ENCODE results near the gene TEX44. TPM values are rescaled to one million over a fixed set of nuclear protein-coding genes. Genes with fewer than 3 reads are reported as not detected.

The TEX44 gene
- total RNA-seq, 1 experiment from 2014 or later, result not detected

DNA sequence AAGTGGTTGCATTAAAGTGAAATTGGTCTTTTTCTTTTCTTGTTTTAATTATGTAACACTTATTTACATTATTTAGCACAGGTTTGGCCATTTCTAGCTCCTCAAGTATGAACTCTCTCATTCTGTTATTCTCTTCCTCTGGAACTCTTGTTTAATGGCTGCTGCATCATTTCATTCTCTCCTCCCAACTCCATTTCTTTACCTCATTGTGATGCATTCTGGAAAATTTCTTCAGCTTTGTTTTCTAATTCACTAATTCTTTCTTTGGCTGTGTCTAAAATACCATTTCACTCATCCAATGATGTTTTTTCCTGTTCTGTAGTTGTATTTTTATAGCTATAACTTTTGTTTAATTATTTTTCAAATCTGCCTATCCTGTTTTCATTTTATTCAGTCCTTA, 39.9 kb upstream of the TEX44 start:
- in situ Hi-C loops (cut with HindIII; ENCODE audit: low pct_unique_long_range_greater_than_20kb, low sequenced_read_pairs) (no loop called here), intact Hi-C loops (cut with micrococcal nuclease; ENCODE audit: unreplicated experiment) (no loop called here)
- no peak for DNase-seq (ENCODE audit: low read depth, low spot score)
- H3K27ac ChIP-seq (ENCODE audit: low read length), result no peak overlapping the region
- H3K36me3 ChIP-seq (ENCODE audit: control insufficient read depth, insufficient read depth, low read length), result no peaks in the 10 kb centered on the region
- TF ChIP-seq TCF7L2 (IDR thresholded peaks at IDR 0.05; ENCODE audit: low read depth, low read length) (no peak), SIN3A (IDR thresholded peaks at IDR 0.05; ENCODE audit: borderline replicate concordance, insufficient read depth, low read depth, low read length) (no peak), POLR2AphosphoS5 (IDR thresholded peaks at IDR 0.05; ENCODE audit: low read depth, low read length) (no peak)
- TF ChIP-seq, protein P1, sequence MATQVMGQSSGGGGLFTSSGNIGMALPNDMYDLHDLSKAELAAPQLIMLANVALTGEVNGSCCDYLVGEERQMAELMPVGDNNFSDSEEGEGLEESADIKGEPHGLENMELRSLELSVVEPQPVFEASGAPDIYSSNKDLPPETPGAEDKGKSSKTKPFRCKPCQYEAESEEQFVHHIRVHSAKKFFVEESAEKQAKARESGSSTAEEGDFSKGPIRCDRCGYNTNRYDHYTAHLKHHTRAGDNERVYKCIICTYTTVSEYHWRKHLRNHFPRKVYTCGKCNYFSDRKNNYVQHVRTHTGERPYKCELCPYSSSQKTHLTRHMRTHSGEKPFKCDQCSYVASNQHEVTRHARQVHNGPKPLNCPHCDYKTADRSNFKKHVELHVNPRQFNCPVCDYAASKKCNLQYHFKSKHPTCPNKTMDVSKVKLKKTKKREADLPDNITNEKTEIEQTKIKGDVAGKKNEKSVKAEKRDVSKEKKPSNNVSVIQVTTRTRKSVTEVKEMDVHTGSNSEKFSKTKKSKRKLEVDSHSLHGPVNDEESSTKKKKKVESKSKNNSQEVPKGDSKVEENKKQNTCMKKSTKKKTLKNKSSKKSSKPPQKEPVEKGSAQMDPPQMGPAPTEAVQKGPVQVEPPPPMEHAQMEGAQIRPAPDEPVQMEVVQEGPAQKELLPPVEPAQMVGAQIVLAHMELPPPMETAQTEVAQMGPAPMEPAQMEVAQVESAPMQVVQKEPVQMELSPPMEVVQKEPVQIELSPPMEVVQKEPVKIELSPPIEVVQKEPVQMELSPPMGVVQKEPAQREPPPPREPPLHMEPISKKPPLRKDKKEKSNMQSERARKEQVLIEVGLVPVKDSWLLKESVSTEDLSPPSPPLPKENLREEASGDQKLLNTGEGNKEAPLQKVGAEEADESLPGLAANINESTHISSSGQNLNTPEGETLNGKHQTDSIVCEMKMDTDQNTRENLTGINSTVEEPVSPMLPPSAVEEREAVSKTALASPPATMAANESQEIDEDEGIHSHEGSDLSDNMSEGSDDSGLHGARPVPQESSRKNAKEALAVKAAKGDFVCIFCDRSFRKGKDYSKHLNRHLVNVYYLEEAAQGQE (IDR thresholded peaks at IDR 0.05; ENCODE audit: insufficient read depth in 1 of 2, low read depth in 2 of 2, low read length in 1 of 2), result no peak
- TF ChIP-seq, protein P2, sequence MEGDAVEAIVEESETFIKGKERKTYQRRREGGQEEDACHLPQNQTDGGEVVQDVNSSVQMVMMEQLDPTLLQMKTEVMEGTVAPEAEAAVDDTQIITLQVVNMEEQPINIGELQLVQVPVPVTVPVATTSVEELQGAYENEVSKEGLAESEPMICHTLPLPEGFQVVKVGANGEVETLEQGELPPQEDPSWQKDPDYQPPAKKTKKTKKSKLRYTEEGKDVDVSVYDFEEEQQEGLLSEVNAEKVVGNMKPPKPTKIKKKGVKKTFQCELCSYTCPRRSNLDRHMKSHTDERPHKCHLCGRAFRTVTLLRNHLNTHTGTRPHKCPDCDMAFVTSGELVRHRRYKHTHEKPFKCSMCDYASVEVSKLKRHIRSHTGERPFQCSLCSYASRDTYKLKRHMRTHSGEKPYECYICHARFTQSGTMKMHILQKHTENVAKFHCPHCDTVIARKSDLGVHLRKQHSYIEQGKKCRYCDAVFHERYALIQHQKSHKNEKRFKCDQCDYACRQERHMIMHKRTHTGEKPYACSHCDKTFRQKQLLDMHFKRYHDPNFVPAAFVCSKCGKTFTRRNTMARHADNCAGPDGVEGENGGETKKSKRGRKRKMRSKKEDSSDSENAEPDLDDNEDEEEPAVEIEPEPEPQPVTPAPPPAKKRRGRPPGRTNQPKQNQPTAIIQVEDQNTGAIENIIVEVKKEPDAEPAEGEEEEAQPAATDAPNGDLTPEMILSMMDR (IDR thresholded peaks at IDR 0.05), result no peak
- H3K4me3 ChIP-seq (ENCODE audit: low read depth in 2 of 2, low read length in 2 of 2), result no peak overlapping the region
- no peaks in the 10 kb centered on the region; the same call in none of the 2 replicates for H3K4me1 ChIP-seq (ENCODE audit: control insufficient read depth, insufficient read depth, low read length)
- BruUV-seq (replicated peaks), result no TSS peak
- CTCF ChIA-PET, result interaction anchor here (0.9 kb wide), 1 partner anchor 11 kb away, joined by 3 read pairs; no protein-coding TSS in a partner anchor
- POLR2A ChIA-PET, result interaction anchor here (1.0 kb wide), 1 partner anchor 162 kb away, joined by 3 read pairs; no protein-coding TSS in a partner anchor
- no peak for ATAC-seq
- no peaks in the 10 kb centered on the region for H3K27me3 ChIP-seq (ENCODE audit: control insufficient read depth, insufficient read depth, low read length)
- H3K9me3 ChIP-seq (ENCODE audit: control insufficient read depth, insufficient read depth, low read depth, low read length), result peaks cover 15% of the 10 kb centered on the region; the same call in 1 of the 2 replicates

DNA sequence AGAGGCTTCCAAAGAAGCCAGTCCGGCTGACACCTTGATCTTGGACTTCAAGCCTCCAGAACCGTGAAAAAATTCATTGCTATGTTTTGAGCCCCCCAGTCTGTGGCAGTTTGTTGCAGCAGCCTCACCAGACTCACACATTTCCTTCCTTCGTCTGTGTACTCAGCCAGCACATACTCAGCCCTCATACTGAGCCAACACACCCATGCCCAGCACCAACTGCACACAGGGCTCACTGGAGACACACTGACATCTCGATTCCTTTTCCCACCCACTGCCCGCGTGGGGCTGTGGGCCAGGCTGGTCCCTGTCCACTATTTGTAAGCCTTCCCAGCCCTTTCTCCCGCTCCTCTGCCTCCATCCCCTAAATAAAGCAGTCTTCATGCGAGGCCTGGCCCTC, 38.3 kb upstream of the TEX44 start:
- Histone ChIP-seq H3K36me3 (ENCODE audit: control insufficient read depth, insufficient read depth, low read length) (no peaks in the 10 kb centered on the region), H3K4me1 (ENCODE audit: control insufficient read depth, insufficient read depth, low read length) (no peaks in the 10 kb centered on the region; the same call in none of the 2 replicates), H3K9me3 (ENCODE audit: control insufficient read depth, insufficient read depth, low read depth, low read length) (peaks cover 15% of the 10 kb centered on the region; the same call in 1 of the 2 replicates), H3K27me3 (ENCODE audit: control insufficient read depth, insufficient read depth, low read length) (no peaks in the 10 kb centered on the region), H3K4me3 (ENCODE audit: low read depth in 2 of 2, low read length in 2 of 2) (no peak overlapping the region), H3K27ac (ENCODE audit: low read length) (no peak overlapping the region)
- POLR2A ChIA-PET, result no interaction called here
- in situ Hi-C loops (cut with HindIII; ENCODE audit: low pct_unique_long_range_greater_than_20kb, low sequenced_read_pairs) (no loop called here), intact Hi-C loops (cut with micrococcal nuclease; ENCODE audit: unreplicated experiment) (no loop called here)
- no TSS peak for BruUV-seq (replicated peaks)
- TF ChIP-seq POLR2AphosphoS5 (IDR thresholded peaks at IDR 0.05; ENCODE audit: low read depth, low read length) (no peak), TCF7L2 (IDR thresholded peaks at IDR 0.05; ENCODE audit: low read depth, low read length) (no peak)
- TF ChIP-seq, protein P1 (IDR thresholded peaks at IDR 0.05; ENCODE audit: insufficient read depth in 1 of 2, low read depth in 2 of 2, low read length in 1 of 2), result no peak
- DNase-seq (ENCODE audit: low read depth, low spot score), result no peak
- CTCF ChIA-PET, result interaction anchor here (0.5 kb wide), 1 partner anchor 171 kb away, joined by 8 read pairs; no protein-coding TSS in a partner anchor
- ATAC-seq, result no peak
